WERI-Rb-1 (cell line): ENCODE data around the gene MYRF.

ENCODE experiments used
- DNase-seq: peaks from one replicate; pipeline ENCODE4 v3.0.0-alpha.2; 2020
- H3K27ac ChIP-seq: fragments of 250-450 bp; sonication (Bioruptor Pico); 2 replicates; pipeline ENCODE4 v1.5.1; 2020; ENCODE audit warnings: mild to moderate bottlenecking, moderate library complexity
- H3K27me3 ChIP-seq: fragments of 250-450 bp; sonication (Bioruptor Pico); 2 replicates; pipeline ENCODE4 v1.5.1; 2021; ENCODE audit warnings: mild to moderate bottlenecking, low read depth, moderate library complexity; ENCODE audit not compliant: insufficient read depth, severe bottlenecking
- H3K36me3 ChIP-seq: fragments of 250-450 bp; sonication (Bioruptor Pico); 2 replicates; pipeline ENCODE4 v1.5.1; 2020; ENCODE audit warnings: mild to moderate bottlenecking, moderate library complexity
- H3K4me3 ChIP-seq: 2 replicates; pipeline ENCODE4 v1.5.1; 2011; ENCODE audit warnings: low read depth, mild to moderate bottlenecking, control low read depth, low read length
- H3K9me3 ChIP-seq: fragments of 250-450 bp; sonication (Bioruptor Pico); 2 replicates; pipeline ENCODE4 v1.5.1; 2021; ENCODE audit warnings: mild to moderate bottlenecking, moderate library complexity; ENCODE audit not compliant: severe bottlenecking
- TF ChIP-seq, protein P1 (sequence below): IDR thresholded peaks from 2 replicates; pipeline ENCODE4 v1.5.1; 2011; ENCODE audit warnings: low read depth, mild to moderate bottlenecking, control low read depth, inconsistent platforms, low read length

Gene MYRF

DNA sequence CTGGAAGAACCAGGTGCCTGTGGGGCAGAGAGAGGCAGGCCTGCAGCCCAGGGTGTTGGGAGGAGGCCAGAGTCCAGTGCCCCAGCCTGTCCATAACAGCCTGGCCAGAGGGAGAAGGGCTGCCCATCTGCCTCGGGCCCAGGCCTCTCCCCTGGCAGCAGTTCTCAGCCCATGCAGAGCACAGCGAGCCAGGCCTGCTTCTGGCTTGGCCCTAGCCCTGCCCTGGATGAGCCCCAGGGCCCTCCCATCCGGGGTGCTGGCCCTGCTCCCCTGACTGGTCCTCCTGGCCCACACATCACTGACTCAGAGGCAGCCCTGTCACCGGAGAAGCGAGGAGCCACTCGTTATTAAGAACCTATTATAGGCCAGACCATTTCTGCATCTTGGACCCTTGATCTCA is 19.7 kb upstream of the MYRF start:
- Histone ChIP-seq H3K36me3 (no peaks in the 10 kb centered on the region), H3K27ac (no peak overlapping the region), H3K4me3 (no peak overlapping the region), H3K27me3 (no peaks in the 10 kb centered on the region), H3K9me3 (no peaks in the 10 kb centered on the region)
- no peak for DNase-seq
- TF ChIP-seq, protein P1, sequence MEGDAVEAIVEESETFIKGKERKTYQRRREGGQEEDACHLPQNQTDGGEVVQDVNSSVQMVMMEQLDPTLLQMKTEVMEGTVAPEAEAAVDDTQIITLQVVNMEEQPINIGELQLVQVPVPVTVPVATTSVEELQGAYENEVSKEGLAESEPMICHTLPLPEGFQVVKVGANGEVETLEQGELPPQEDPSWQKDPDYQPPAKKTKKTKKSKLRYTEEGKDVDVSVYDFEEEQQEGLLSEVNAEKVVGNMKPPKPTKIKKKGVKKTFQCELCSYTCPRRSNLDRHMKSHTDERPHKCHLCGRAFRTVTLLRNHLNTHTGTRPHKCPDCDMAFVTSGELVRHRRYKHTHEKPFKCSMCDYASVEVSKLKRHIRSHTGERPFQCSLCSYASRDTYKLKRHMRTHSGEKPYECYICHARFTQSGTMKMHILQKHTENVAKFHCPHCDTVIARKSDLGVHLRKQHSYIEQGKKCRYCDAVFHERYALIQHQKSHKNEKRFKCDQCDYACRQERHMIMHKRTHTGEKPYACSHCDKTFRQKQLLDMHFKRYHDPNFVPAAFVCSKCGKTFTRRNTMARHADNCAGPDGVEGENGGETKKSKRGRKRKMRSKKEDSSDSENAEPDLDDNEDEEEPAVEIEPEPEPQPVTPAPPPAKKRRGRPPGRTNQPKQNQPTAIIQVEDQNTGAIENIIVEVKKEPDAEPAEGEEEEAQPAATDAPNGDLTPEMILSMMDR = no peak

DNA sequence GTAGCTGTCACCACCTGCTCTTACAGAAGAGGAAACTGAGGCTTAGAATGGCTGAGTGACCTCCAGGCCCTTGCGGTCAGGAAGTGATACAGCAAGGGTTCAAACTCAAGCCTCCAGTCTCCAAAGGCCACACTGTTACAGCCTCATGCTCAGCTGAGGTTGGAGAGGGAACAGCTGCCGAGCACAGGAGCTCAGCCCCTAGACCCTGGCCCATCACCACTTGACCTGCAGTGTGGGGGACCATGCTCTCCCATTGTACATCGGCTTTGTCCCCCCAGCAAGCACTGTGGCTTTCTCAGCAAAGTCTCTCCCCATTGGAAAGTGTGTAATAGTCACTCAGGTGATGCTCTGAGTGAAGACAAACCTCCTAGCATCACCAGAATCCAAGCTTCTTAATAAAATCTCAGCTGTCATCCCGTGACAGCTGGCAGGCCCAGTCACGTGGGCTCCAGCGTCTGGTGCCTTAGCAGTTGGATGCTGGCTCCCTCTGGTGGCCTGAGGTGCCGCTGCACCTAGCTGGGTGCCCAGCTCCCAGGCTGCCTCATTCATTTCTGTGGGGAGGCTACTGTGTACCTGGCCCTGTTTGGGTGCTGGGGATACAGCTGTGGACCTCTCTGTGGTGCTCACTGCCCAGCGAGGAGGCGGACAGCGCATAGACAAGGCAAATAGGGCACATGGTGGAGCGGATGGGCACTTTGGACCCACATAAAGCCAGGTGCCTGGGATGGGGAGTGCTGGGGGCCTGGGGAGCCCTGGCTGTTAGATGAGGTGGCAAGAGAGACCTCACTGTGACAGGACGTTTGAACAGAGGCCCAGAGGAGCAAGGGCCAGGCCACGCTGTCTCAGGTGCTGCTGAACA is 19.1 kb upstream of the MYRF start:
- Histone ChIP-seq H3K27ac (no peak overlapping the region; the same call in 1 of the 2 replicates), H3K27me3 (no peaks in the 10 kb centered on the region), H3K36me3 (no peaks in the 10 kb centered on the region), H3K9me3 (no peaks in the 10 kb centered on the region), H3K4me3 (no peak overlapping the region)
- DNase-seq = peak; percentile 87
- TF ChIP-seq, protein P1 = peak; percentile 98

DNA sequence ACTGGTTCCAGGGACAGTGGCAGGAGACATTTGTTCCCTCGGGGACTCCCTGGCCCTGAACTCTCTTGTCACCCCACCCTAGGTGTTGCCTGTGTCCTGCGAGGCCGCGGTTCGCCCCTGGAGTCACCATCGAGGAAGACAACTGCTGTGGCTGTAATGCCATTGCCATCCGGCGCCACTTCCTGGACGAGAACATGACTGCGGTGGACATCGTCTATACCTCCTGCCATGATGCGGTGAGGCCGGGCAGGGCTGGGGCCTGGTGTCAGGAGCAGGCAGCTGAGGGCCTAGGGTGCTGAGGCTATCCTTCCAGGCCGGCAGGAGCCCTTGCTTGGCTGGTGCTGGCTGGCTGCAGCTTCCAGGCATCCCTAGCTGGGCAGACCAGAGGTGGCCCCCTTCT is 17.7 kb upstream of the MYRF start:
- Histone ChIP-seq H3K36me3 (no peaks in the 10 kb centered on the region), H3K9me3 (no peaks in the 10 kb centered on the region), H3K27me3 (no peaks in the 10 kb centered on the region), H3K4me3 (no peak overlapping the region), H3K27ac (no peak overlapping the region)
- no peak for DNase-seq
- TF ChIP-seq, protein P1 = no peak

DNA sequence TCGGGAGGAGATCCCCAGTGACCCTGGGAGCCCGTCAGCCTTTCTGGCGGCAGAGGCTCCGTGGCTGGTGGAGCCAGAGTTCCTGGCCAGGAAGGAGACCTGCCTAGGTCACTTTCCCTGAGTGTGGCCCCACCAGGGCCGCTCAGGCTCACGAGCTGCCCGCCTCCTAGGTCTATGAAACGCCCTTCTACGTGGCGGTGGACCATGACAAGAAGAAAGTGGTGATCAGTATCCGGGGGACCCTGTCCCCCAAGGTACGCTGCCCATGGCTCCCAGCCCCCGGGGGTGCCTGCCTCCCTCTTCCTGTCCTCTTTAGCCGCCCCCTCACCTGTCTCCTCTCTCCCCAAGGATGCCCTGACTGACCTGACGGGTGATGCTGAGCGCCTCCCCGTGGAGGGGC is 17.0 kb upstream of the MYRF start:
- Histone ChIP-seq H3K27ac (no peak overlapping the region), H3K4me3 (no peak overlapping the region), H3K36me3 (no peaks in the 10 kb centered on the region), H3K9me3 (no peaks in the 10 kb centered on the region), H3K27me3 (no peaks in the 10 kb centered on the region)
- no peak for DNase-seq
- TF ChIP-seq, protein P1 = no peak

DNA sequence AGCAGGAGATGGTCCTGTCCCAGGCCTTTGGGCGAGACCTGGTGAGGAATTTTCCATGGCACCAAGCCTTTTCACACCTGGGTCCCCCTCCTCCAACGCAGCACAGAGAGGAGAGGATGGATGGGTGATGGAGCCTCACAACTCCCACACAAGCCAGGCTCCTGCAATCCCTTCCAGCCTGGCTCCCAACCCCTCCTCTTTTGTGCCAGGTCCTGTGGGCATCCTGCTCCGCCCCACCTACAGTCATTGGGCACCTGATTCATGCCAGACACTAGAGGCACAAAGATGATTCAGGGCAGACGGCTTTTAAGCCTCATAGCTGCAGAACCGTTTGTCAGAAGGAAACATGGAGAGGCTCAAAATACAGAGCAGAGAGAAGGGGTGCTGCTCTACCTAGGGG is 16.1 kb upstream of the MYRF start:
- H3K4me3 ChIP-seq = no peak overlapping the region
- H3K27ac ChIP-seq = no peak overlapping the region
- H3K9me3 ChIP-seq = no peaks in the 10 kb centered on the region
- no peaks in the 10 kb centered on the region for H3K27me3 ChIP-seq
- no peak for DNase-seq
- no peaks in the 10 kb centered on the region for H3K36me3 ChIP-seq
- TF ChIP-seq, protein P1 = no peak

DNA sequence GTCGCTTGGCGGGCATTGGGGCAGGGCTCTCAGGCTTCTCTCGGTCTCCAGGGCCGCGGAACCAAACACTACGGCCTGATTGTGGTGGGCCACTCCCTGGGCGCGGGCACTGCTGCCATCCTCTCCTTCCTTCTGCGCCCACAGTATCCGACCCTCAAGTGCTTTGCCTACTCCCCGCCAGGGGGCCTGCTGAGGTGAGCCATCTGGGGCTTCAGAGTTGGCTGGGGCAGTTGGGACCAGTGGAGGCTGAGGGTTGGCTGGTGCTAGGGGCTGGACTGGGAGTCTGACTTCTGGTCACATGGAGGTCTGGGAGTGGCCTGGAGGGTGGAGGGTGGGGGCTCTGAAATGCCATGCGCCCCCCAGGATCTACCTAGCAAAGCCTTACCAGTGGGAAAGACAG is 15.3 kb upstream of the MYRF start:
- Histone ChIP-seq H3K36me3 (no peaks in the 10 kb centered on the region), H3K4me3 (no peak overlapping the region), H3K27ac (no peak overlapping the region), H3K27me3 (no peaks in the 10 kb centered on the region), H3K9me3 (no peaks in the 10 kb centered on the region)
- TF ChIP-seq, protein P1 = peak; percentile 6; the same call in 1 of the 2 replicates
- no peak for DNase-seq
